Adrenal gland (tissue), 12 donors: ENCODE results near the gene VSIG4. TPM values are rescaled to one million over a fixed set of nuclear protein-coding genes. Genes with fewer than 3 reads are reported as not detected.

Experiments used
- DNase-seq, 7 donors: peaks; one replicate each; pipeline ENCODE4 v3.0.0-alpha.2; 2019 to 2020
- H3K27ac ChIP-seq, 5 donors: fragments of 200-600 bp; sonication (generic) in 4 of 5; 1 replicate in 3 of 5; 2 replicates in 2 of 5; pipeline versions ENCODE4 v1.5.1 to v1.8.0; 2016 to 2020; ENCODE audit warnings: mild to moderate bottlenecking in 1 of 5
- H3K27me3 ChIP-seq: fragments of 200-600 bp; 2 replicates; pipeline ENCODE4 v1.8.0; 2021
- H3K36me3 ChIP-seq, 2 donors: fragments of 200-600 bp; replicated peaks in 1 of 2; 1 replicate in 1 of 2; 2 replicates in 1 of 2; pipeline versions ENCODE4 v1.5.1 to v1.8.0; 2018 to 2022
- H3K4me1 ChIP-seq, 2 donors: fragments of 200-600 bp; replicated peaks in 1 of 2; 1 replicate in 1 of 2; 2 replicates in 1 of 2; pipeline versions ENCODE4 v1.5.1 to v1.8.0; 2018 to 2021
- H3K4me3 ChIP-seq, 4 donors: fragments of 200-600 bp; sonication (generic) in 3 of 4; one replicate each; pipeline ENCODE4 v1.5.1; 2016 to 2018
- H3K9me3 ChIP-seq, 3 donors: fragments of 200-600 bp; sonication (generic) in 1 of 3; replicated peaks in 1 of 3; 1 replicate in 2 of 3; 2 replicates in 1 of 3; pipeline versions ENCODE4 v1.5.1 to v1.8.0; 2016 to 2021
- POLR2A ChIP-seq, 2 donors: fragments of 450-650 bp; IDR thresholded peaks; one replicate each; pipeline ENCODE4 v1.6.1; 2017; ENCODE audit warnings: antibody characterized with exemption in 2 of 2, mild to moderate bottlenecking in 2 of 2, moderate library complexity in 1 of 2
- WGBS, 4 donors: extraction: QIAGEN DNeasy Blood & Tissue Kit in 2 of 4; methylation state at CpG; one replicate each; pipeline versions ENCODE4 v1.1.5 to v1.1.7; 2013 to 2017; 5-methylcytosine and 5-hydroxymethylcytosine counted together
- intact Hi-C, 2 donors: fragments of 100-400 bp; cut with DNase I; formaldehyde crosslinking; loops; one replicate each; pipeline versions ENCODE4 v1.14.1 to v1.15.0; 2022 to 2023
- polyA plus RNA-seq, 3 donors: library from polyadenylated mRNA; stranded (reverse); fragments of 200-250 nt in 2 of 3; fragments of 350-450 nt in 1 of 3; fragmentation: Illumina TruSeq in 1 of 3; extraction: RNeasy Lipid Tissue Mini Kit (QIAGEN cat#74804) in 1 of 3; gene quantifications; one replicate each; pipeline ENCODE4 v1.2.3, GENCODE V29; 2013 to 2014
- total RNA-seq, 9 donors: library from RNA; depleted of rRNA in 4 of 9; stranded (reverse); fragments of >200 nt in 4 of 9; fragments of 120-200 nt in 1 of 9; fragmentation: NEBNext Ultra II Directional in 1 of 9; extraction: Animal tissue kit (Norgen Biotek cat#: 25700) in 1 of 9; gene quantifications; one replicate each; pipeline versions ENCODE4 v1.1.0 to v1.2.4, GENCODE V29; 2013 to 2023
- TF ChIP-seq, protein P1 (sequence below), 6 experiments: fragments of 450-650 bp in 4 of 6; fragments of 200-600 bp in 2 of 6; sonication (generic) in 1 of 6; IDR thresholded peaks; 1 replicate in 5 of 6; 2 replicates in 1 of 6; pipeline versions ENCODE4 v1.5.1 to v1.8.0; 2016 to 2021; ENCODE audit warnings: antibody characterized with exemption in 6 of 6, mild to moderate bottlenecking in 2 of 6, moderate library complexity in 1 of 6
- donor health status: healthy with polysubstance abuse.
- donor health status: Bipolar disorder and iron deficiency.
- donor health status: DM: yes; HTN: yes; CAD: no.
- donor health status: DM: no; HTN: no; CAD: no.
- donor health status: DM: no; HTN: no; CAD: no.
- donor health status: DM: yes; HTN: yes; CAD: no.

VSIG4 gene
- total and polyA plus RNA-seq, 12 donors = 9.9 to 609 (median 163) TPM

DNA sequence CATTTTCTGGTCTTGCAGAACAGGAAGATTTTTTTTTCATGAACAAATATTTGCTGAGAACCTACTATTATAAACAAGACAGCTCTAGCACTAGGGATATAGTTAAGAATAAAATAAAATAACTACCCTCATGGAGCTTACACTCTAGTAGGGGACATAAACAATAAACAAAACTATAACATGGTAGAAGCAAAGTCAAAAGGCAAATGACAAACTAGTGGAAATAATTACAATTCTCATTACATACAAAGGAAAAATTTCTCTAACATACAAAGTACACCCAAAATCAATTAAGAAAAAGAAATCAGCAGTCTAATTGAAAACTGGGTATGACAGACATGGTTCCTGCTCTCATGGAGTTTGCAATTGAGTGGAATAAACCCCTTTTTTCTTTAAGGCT, 32.0 kb downstream of the VSIG4 start:
- Histone ChIP-seq H3K9me3 (no peaks in the 10 kb centered on the region), H3K27me3 (peaks cover 13% of the 10 kb centered on the region), H3K27ac (no peak overlapping the region), H3K4me1 (peaks cover 0 to 3% of the 10 kb centered on the region in 2 donors), H3K36me3 (no peaks in the 10 kb centered on the region), H3K4me3 (no peak overlapping the region)
- intact Hi-C loops = no loop called here
- TF ChIP-seq, protein P1, sequence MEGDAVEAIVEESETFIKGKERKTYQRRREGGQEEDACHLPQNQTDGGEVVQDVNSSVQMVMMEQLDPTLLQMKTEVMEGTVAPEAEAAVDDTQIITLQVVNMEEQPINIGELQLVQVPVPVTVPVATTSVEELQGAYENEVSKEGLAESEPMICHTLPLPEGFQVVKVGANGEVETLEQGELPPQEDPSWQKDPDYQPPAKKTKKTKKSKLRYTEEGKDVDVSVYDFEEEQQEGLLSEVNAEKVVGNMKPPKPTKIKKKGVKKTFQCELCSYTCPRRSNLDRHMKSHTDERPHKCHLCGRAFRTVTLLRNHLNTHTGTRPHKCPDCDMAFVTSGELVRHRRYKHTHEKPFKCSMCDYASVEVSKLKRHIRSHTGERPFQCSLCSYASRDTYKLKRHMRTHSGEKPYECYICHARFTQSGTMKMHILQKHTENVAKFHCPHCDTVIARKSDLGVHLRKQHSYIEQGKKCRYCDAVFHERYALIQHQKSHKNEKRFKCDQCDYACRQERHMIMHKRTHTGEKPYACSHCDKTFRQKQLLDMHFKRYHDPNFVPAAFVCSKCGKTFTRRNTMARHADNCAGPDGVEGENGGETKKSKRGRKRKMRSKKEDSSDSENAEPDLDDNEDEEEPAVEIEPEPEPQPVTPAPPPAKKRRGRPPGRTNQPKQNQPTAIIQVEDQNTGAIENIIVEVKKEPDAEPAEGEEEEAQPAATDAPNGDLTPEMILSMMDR (IDR thresholded peaks at IDR 0.05) = no peak
- TF ChIP-seq POLR2A (IDR thresholded peaks at IDR 0.05) = no peak
- no peak for DNase-seq

DNA sequence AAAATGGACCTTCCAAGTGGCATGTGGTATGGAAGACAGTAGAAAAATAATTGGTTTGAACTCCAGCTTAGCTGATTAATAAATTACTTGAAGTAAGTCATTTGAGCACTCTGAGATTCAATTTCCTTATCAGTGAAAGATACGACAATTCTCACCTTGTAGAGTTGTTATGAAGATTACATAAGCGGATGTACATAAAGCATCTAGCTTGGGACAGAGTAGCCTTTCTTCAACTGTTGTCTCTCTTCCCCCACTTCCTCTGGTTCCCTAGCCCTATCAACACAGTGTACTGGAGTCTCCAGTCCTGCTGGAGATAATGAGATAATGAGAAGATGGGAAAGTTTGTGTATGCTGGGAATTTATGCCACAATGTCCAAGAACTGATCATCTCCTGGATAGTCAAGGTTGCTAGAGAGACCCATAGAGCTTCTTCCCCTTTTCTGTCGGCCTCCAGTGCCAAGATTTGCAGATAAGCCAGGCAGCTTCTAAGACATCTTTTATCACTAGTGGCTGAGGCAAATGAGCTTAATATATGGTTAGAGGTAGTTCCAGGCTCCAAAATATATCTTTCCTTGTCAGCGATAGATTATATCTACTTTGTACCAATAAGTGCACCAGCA, 33.9 kb downstream of the VSIG4 start:
- TF ChIP-seq, protein P1 (IDR thresholded peaks at IDR 0.05) = no peak
- TF ChIP-seq POLR2A (IDR thresholded peaks at IDR 0.05) = no peak
- H3K9me3 ChIP-seq = no peaks in the 10 kb centered on the region
- H3K4me1 ChIP-seq = no peaks in the 10 kb centered on the region
- DNase-seq = no peak
- no peak overlapping the region for H3K27ac ChIP-seq
- no peak overlapping the region for H3K4me3 ChIP-seq
- intact Hi-C loops = no loop called here
- H3K36me3 ChIP-seq = no peaks in the 10 kb centered on the region
- H3K27me3 ChIP-seq = peaks cover 6% of the 10 kb centered on the region
- WGBS, 4 donors = 41 to 68% (median 56%) methylated on average over 3 to 4 of the region's 4 CpGs

DNA sequence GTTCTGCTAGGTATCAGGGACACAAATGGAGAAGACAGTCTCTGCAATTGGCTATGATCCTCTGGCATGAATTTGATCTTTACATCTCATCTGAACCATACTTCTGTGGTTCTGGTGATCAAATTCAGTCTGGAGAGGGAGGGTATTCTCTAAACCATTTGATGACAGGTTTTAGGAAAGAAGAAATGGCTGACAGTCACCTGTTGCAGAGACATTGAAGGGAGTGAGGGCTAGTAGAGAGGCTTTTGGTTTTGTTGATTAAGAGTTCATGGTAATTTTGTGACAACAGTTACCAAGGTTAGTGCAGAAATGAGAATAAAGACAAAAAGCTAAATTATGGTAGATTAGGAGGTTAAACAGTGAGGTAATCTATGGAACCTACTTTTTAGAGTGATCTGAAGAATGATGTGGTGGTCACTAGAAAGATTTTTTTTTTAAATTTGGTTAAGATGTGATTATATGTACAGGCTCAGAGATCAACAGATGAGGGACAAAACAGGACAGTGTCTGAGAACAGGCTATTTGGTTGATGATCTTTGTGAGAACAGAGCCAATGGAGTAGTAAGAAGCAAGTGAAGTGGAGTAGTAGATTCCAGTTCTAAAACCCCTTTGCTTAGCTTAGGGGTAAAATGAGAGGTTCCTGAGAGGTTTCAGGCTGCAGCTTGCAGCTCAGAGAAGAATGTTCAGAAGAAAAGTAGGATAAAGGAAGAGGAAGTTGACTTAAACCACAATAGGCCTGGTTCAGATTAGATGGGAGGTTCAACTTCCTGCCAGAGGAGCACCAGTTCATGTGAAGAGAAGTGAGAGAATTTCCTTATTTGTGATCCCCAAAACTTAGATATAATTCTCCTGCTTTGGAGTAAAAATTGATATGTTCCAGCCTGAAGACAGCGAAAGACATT, 34.7 kb downstream of the VSIG4 start:
- no peak for TF ChIP-seq POLR2A (IDR thresholded peaks at IDR 0.05)
- TF ChIP-seq, protein P1 (IDR thresholded peaks at IDR 0.05) = no peak
- intact Hi-C loops = no loop called here
- Histone ChIP-seq H3K4me3 (no peak overlapping the region), H3K27me3 (peaks cover 11% of the 10 kb centered on the region), H3K4me1 (no peaks in the 10 kb centered on the region), H3K27ac (no peak overlapping the region), H3K9me3 (no peaks in the 10 kb centered on the region), H3K36me3 (no peaks in the 10 kb centered on the region)
- 69 to 87% (median 81%) methylated on average over 1 of the region's 1 CpG for WGBS, 4 donors
- no peak for DNase-seq

DNA sequence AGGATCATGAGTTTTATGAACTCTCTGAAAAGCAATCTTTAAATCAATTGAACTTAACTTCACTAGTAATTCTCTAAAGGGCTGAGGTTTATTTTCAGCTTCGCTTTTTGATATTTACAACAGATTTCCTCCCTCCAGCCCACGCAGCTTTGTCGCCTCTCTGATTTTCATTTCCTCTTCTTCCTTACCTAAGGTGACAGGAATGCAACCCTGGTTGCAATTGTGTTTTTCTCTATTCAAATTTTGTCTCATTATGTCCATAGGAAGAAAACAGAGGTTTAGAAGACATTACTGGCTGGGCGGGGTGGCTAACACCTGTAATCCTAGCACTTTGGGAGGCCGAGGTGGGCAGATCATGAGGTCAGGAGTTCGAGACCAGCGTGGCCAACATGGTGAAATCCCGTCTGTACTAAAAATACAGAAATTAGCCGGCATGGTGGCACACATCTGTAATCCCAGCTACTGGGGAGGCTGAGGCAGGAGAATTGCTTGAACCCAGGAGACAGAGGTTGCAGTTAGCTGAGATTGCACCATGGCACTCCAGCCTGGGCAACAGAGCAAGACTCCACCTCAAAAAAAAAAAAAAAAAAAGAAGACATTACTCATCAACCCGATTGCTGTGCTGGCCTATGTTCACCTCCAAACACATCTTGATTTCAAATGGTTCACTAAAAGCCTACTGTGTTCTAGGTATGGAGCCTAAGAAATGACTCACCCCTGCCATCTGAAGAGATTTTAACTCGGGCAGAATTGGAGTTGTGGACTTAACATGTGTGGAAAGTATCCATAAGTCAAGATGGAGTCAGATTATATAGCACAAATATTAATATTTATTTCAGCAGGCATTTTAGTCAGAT, 36.8 kb downstream of the VSIG4 start:
- no peaks in the 10 kb centered on the region for H3K36me3 ChIP-seq
- no peak overlapping the region for H3K27ac ChIP-seq
- peaks cover 18% of the 10 kb centered on the region for H3K27me3 ChIP-seq
- WGBS, 4 donors = 66 to 77% (median 69%) methylated on average over 11 of the region's 11 CpGs
- no peak overlapping the region for H3K4me3 ChIP-seq
- intact Hi-C loops = no loop called here
- no peaks in the 10 kb centered on the region for H3K9me3 ChIP-seq
- no peak for DNase-seq
- no peak for TF ChIP-seq POLR2A (IDR thresholded peaks at IDR 0.05)
- TF ChIP-seq, protein P1 (IDR thresholded peaks at IDR 0.05) = no peak
- no peaks in the 10 kb centered on the region for H3K4me1 ChIP-seq
